HepG2 (cell line): Measurements from ENCODE around the gene CARD9. TPM values are rescaled to one million over a fixed set of nuclear protein-coding genes. Genes with fewer than 3 reads are reported as not detected.

ENCODE experiments used
- BHLHE40 ChIP-seq: IDR thresholded peaks from 2 replicates; pipeline ENCODE4 v1.6.1; 2011; ENCODE audit warnings: low read length, improper control_type of control experiment
- HIVEP1 ChIP-seq: sonication (generic); formaldehyde crosslinking; IDR thresholded peaks from 2 replicates; pipeline ENCODE4 v1.4.0; 2020; ENCODE audit warnings: mild to moderate bottlenecking, missing genetic modification reagents
- PPARG ChIP-seq: conservative IDR thresholded peaks from 2 replicates; pipeline ENCODE4 v1.6.1; 2016; ENCODE audit warnings: missing biosample characterization, missing genetic modification reagents
- SPEN ChIP-seq: sonication (generic); formaldehyde crosslinking; IDR thresholded peaks from 2 replicates; pipeline ENCODE4 v1.5.1; 2020; ENCODE audit warnings: low read depth, mild to moderate bottlenecking, missing genetic modification reagents
- ZBTB8A ChIP-seq: sonication (generic); formaldehyde crosslinking; IDR thresholded peaks from 2 replicates; pipeline ENCODE4 v1.4.0; 2020; ENCODE audit warnings: mild to moderate bottlenecking, low read depth, missing genetic modification reagents, borderline replicate concordance
- ZNF343 ChIP-seq: sonication (generic); formaldehyde crosslinking; IDR thresholded peaks from 2 replicates; pipeline ENCODE4 v1.4.0; 2020; ENCODE audit warnings: mild to moderate bottlenecking, missing genetic modification reagents
- ZNF703 ChIP-seq: sonication (generic); formaldehyde crosslinking; IDR thresholded peaks from 2 replicates; pipeline ENCODE4 v1.5.1; 2020; ENCODE audit warnings: missing genetic modification reagents, mild to moderate bottlenecking, moderate library complexity, borderline replicate concordance
- ZNF777 ChIP-seq: sonication (generic); formaldehyde crosslinking; IDR thresholded peaks from 2 replicates; pipeline ENCODE4 v1.4.0; 2020; ENCODE audit warnings: missing genetic modification reagents
- ZSCAN12 ChIP-seq: sonication (generic); formaldehyde crosslinking; IDR thresholded peaks from 2 replicates; pipeline ENCODE4 v1.9.0; 2021; ENCODE audit warnings: mild to moderate bottlenecking, missing genetic modification reagents
- polyA plus RNA-seq, 8 experiments: library from polyadenylated mRNA; depleted of rRNA in 3 of 8; stranded (reverse) in 7 of 8; unstranded in 1 of 8; fragments of >200 nt; fragmentation: Illumina TruSeq in 4 of 8; extraction: Trizol in 4 of 8; gene quantifications; 2 replicates each; pipeline versions ENCODE4 v1.2.1 to v1.2.3, GENCODE V29; 2011 to 2016; ENCODE audit warnings: low read depth in 4 of 8, missing spikeins in 1 of 8, mixed read lengths in 1 of 8; ENCODE audit not compliant: insufficient read depth in 1 of 8
- total RNA-seq, 5 experiments: library from RNA; depleted of rRNA; stranded (reverse); fragments of >200 nt; fragmentation: Illumina TruSeq; extraction: Trizol; gene quantifications; 2 replicates each; pipeline ENCODE4 v1.2.3, GENCODE V29; 2016; ENCODE audit warnings: low read depth in 1 of 5
- TF ChIP-seq, protein P1 (sequence below): sonication (generic); formaldehyde crosslinking; IDR thresholded peaks from 2 replicates; pipeline ENCODE4 v1.5.0; 2020; ENCODE audit warnings: mild to moderate bottlenecking, missing genetic modification reagents, borderline replicate concordance
- TF ChIP-seq, protein P2 (sequence below): sonication (generic); formaldehyde crosslinking; IDR thresholded peaks from 2 replicates; pipeline ENCODE4 v1.5.0; 2020; ENCODE audit warnings: missing genetic modification reagents
- TF ChIP-seq, protein P3 (sequence below): sonication (generic); formaldehyde crosslinking; IDR thresholded peaks from 2 replicates; pipeline ENCODE4; 2020; ENCODE audit warnings: missing genetic modification reagents, mild to moderate bottlenecking, borderline replicate concordance
- TF ChIP-seq, protein P4 (sequence below): sonication (generic); formaldehyde crosslinking; conservative IDR thresholded peaks from 2 replicates; pipeline ENCODE4 v1.4.0; 2020; ENCODE audit warnings: missing genetic modification reagents
- TF ChIP-seq, protein P5 (sequence below): sonication (generic); formaldehyde crosslinking; IDR thresholded peaks from 2 replicates; pipeline ENCODE4 v1.5.0; 2020; ENCODE audit warnings: missing genetic modification reagents

CARD9 gene
- total and polyA plus RNA-seq, 2 of the 13 experiments (the other 11 are each of a cell fraction or from before 2014, with no cell fraction given): 3.3 to 7.4 TPM

DNA sequence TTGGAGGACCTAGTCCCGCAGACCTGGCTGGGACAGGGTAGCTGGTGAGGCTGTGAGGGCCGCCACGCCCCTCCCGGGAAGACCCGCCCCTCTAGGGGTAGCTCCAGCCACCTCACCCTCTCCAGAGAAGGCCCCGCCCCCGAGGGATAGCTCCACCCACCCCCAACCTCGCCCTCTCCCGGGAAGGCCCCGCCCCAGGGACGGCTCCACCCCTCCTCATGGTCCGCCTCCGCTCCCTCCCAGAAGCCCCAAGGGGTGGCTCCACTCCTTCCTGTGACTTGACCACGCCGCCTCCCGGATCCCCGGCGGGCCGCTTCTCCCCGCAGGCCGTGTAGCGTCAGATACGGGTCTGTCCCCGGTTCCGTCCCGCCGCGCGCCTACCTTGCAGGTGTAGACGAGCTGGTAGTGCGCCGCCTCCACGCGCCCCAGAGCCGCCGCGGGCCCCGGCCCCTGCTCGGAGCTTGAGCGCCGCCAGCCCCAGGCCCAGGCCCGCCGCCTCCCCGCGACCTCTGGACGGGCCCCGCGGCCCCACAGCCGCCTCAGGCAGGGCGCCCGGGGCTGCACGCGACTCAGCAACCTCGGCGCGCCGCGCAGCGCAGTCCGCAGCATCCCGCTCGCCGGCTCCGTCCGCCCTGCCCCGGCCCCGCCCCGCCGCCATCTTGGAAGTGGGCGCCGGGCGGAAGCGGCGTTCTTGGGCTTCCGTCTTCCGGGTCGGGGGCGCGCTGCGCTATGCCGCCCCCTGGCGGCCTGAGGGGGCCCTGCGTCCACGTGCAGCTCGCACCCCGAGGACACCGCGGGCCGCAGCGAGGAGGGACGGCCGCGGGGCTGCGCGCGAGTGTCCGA lies 10.1 kb downstream of the CARD9 start, which contains the start of gene DNLZ (continued):
- TF ChIP-seq, protein P1, sequence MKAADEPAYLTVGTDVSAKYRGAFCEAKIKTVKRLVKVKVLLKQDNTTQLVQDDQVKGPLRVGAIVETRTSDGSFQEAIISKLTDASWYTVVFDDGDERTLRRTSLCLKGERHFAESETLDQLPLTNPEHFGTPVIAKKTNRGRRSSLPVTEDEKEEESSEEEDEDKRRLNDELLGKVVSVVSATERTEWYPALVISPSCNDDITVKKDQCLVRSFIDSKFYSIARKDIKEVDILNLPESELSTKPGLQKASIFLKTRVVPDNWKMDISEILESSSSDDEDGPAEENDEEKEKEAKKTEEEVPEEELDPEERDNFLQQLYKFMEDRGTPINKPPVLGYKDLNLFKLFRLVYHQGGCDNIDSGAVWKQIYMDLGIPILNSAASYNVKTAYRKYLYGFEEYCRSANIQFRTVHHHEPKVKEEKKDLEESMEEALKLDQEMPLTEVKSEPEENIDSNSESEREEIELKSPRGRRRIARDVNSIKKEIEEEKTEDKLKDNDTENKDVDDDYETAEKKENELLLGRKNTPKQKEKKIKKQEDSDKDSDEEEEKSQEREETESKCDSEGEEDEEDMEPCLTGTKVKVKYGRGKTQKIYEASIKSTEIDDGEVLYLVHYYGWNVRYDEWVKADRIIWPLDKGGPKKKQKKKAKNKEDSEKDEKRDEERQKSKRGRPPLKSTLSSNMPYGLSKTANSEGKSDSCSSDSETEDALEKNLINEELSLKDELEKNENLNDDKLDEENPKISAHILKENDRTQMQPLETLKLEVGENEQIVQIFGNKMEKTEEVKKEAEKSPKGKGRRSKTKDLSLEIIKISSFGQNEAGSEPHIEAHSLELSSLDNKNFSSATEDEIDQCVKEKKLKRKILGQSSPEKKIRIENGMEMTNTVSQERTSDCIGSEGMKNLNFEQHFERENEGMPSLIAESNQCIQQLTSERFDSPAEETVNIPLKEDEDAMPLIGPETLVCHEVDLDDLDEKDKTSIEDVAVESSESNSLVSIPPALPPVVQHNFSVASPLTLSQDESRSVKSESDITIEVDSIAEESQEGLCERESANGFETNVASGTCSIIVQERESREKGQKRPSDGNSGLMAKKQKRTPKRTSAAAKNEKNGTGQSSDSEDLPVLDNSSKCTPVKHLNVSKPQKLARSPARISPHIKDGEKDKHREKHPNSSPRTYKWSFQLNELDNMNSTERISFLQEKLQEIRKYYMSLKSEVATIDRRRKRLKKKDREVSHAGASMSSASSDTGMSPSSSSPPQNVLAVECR (CRISPR knock-in tag): peak; percentile 93
- peak; percentile 77; the same call in 1 of the 2 replicates for TF ChIP-seq ZNF703
- TF ChIP-seq ZNF777 (CRISPR knock-in tag): peak; percentile 81
- TF ChIP-seq SPEN: peak; percentile 57; the same call in 1 of the 2 replicates
- TF ChIP-seq HIVEP1 (CRISPR knock-in tag): no peak
- TF ChIP-seq, protein P2, sequence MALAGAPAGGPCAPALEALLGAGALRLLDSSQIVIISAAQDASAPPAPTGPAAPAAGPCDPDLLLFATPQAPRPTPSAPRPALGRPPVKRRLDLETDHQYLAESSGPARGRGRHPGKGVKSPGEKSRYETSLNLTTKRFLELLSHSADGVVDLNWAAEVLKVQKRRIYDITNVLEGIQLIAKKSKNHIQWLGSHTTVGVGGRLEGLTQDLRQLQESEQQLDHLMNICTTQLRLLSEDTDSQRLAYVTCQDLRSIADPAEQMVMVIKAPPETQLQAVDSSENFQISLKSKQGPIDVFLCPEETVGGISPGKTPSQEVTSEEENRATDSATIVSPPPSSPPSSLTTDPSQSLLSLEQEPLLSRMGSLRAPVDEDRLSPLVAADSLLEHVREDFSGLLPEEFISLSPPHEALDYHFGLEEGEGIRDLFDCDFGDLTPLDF (CRISPR knock-in tag): peak; percentile 62; the same call in 1 of the 2 replicates
- peak; percentile 46; the same call in 1 of the 2 replicates for TF ChIP-seq PPARG (CRISPR knock-in tag)
- TF ChIP-seq BHLHE40: peak; percentile 94
- peak; percentile 94 for TF ChIP-seq ZNF343 (CRISPR knock-in tag)
- TF ChIP-seq, protein P3, sequence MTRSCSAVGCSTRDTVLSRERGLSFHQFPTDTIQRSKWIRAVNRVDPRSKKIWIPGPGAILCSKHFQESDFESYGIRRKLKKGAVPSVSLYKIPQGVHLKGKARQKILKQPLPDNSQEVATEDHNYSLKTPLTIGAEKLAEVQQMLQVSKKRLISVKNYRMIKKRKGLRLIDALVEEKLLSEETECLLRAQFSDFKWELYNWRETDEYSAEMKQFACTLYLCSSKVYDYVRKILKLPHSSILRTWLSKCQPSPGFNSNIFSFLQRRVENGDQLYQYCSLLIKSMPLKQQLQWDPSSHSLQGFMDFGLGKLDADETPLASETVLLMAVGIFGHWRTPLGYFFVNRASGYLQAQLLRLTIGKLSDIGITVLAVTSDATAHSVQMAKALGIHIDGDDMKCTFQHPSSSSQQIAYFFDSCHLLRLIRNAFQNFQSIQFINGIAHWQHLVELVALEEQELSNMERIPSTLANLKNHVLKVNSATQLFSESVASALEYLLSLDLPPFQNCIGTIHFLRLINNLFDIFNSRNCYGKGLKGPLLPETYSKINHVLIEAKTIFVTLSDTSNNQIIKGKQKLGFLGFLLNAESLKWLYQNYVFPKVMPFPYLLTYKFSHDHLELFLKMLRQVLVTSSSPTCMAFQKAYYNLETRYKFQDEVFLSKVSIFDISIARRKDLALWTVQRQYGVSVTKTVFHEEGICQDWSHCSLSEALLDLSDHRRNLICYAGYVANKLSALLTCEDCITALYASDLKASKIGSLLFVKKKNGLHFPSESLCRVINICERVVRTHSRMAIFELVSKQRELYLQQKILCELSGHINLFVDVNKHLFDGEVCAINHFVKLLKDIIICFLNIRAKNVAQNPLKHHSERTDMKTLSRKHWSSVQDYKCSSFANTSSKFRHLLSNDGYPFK (CRISPR knock-in tag): peak; percentile 62; the same call in 1 of the 2 replicates
- peak; percentile 55; the same call in 1 of the 2 replicates for TF ChIP-seq ZSCAN12 (CRISPR knock-in tag)
- TF ChIP-seq, protein P4, sequence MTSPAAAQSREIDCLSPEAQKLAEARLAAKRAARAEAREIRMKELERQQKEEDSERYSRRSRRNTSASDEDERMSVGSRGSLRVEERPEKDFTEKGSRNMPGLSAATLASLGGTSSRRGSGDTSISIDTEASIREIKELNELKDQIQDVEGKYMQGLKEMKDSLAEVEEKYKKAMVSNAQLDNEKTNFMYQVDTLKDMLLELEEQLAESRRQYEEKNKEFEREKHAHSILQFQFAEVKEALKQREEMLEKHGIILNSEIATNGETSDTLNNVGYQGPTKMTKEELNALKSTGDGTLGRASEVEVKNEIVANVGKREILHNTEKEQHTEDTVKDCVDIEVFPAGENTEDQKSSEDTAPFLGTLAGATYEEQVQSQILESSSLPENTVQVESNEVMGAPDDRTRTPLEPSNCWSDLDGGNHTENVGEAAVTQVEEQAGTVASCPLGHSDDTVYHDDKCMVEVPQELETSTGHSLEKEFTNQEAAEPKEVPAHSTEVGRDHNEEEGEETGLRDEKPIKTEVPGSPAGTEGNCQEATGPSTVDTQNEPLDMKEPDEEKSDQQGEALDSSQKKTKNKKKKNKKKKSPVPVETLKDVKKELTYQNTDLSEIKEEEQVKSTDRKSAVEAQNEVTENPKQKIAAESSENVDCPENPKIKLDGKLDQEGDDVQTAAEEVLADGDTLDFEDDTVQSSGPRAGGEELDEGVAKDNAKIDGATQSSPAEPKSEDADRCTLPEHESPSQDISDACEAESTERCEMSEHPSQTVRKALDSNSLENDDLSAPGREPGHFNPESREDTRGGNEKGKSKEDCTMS (CRISPR knock-in tag): no peak
- TF ChIP-seq, protein P5, sequence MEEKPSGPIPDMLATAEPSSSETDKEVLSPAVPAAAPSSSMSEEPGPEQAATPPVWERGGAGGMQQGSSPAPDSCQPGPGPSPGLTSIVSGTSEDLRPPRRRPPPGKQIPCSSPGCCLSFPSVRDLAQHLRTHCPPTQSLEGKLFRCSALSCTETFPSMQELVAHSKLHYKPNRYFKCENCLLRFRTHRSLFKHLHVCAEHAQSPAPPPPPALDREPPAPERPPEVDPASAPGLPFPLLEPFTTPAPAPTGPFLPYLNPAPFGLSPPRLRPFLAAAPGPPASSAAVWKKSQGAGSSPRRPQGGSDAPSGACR (CRISPR knock-in tag): peak; percentile 92; the same call in 1 of the 2 replicates
- no peak for TF ChIP-seq ZBTB8A (CRISPR knock-in tag)
